Caco-2 (cell line): Measurements from ENCODE around the gene NOTO. TPM values are rescaled to one million over a fixed set of nuclear protein-coding genes. Genes with fewer than 3 reads are reported as not detected.

ENCODE experiments used
- BruUV-seq: library from RNA; stranded (reverse); fragments of 400-500 nt; replicated peaks from 2 replicates; lab custom pipeline; 2021; lab: Mats Ljungman, UMichigan
- CTCF ChIA-PET: fragments of 300-600 bp; sonication (Branson Sonifier 250); formaldehyde crosslinking; loops from one replicate; lab custom pipeline; 2022; ENCODE audit warnings: antibody characterized with exemption; lab: Charles Lee
- POLR2A ChIA-PET: fragments of 300-600 bp; sonication (Branson Sonifier 250); formaldehyde crosslinking; loops from one replicate; lab custom pipeline; 2022; ENCODE audit warnings: antibody characterized with exemption; lab: Charles Lee
- DNase-seq, 2 experiments: peaks; one replicate each; pipeline versions ENCODE4 v3.0.0 to v3.0.0-alpha.2; 2020 to 2022
- H3K27me3 ChIP-seq: replicated peaks from 2 replicates; pipeline ENCODE4 v1.6.0; 2011; ENCODE audit warnings: low read length; ENCODE audit not compliant: control insufficient read depth, insufficient read depth
- H3K36me3 ChIP-seq: 2 replicates; pipeline ENCODE4 v1.5.1; 2011; ENCODE audit warnings: low read length; ENCODE audit not compliant: control insufficient read depth, insufficient read depth
- H3K4me1 ChIP-seq: fragments of 250-450 bp; sonication (Bioruptor Pico); 2 replicates; pipeline ENCODE4 v1.5.1; 2020; ENCODE audit warnings: mild to moderate bottlenecking
- H3K4me3 ChIP-seq: 2 replicates; pipeline ENCODE4 v1.5.1; 2011; ENCODE audit warnings: low read depth, mild to moderate bottlenecking, control low read depth, low read length
- H3K9me3 ChIP-seq: fragments of 250-450 bp; sonication (Bioruptor Pico); 2 replicates; pipeline ENCODE4 v1.5.1; 2020; ENCODE audit warnings: mild to moderate bottlenecking, moderate library complexity
- H3K27ac Mint-ChIP-seq: one replicate; pipeline ENCODE4 v1.8.0; 2022; ENCODE audit warnings: mixed read lengths; ENCODE audit not compliant: unreplicated experiment
- H3K27me3 Mint-ChIP-seq: one replicate; pipeline ENCODE4 v1.8.0; 2022; ENCODE audit warnings: mixed read lengths; ENCODE audit not compliant: insufficient read depth, unreplicated experiment
- H3K36me3 Mint-ChIP-seq: one replicate; pipeline ENCODE4 v1.8.0; 2022; ENCODE audit warnings: mild to moderate bottlenecking, mixed read lengths; ENCODE audit not compliant: insufficient read depth, unreplicated experiment
- H3K4me1 Mint-ChIP-seq: one replicate; pipeline ENCODE4 v1.8.0; 2022; ENCODE audit warnings: low read depth, mixed read lengths; ENCODE audit not compliant: unreplicated experiment
- H3K4me3 Mint-ChIP-seq: one replicate; pipeline ENCODE4 v1.8.0; 2022; ENCODE audit warnings: mild to moderate bottlenecking, moderate library complexity, mixed read lengths; ENCODE audit not compliant: unreplicated experiment
- H3K9me3 Mint-ChIP-seq: one replicate; pipeline ENCODE4 v1.8.0; 2022; ENCODE audit warnings: mixed read lengths; ENCODE audit not compliant: unreplicated experiment
- CTCF ChIP-seq, 2 experiments: fragments of 200-600 bp in 1 of 2; IDR thresholded peaks; 1 replicate in 1 of 2; 2 replicates in 1 of 2; pipeline versions ENCODE4 v1.5.1 to v1.8.0; 2011 to 2022; ENCODE audit warnings: antibody characterized with exemption in 1 of 2, control low read depth in 1 of 2, inconsistent platforms in 1 of 2, low read depth in 1 of 2, low read length in 1 of 2, mild to moderate bottlenecking in 1 of 2, moderate library complexity in 1 of 2; ENCODE audit not compliant: insufficient read depth in 1 of 2, severe bottlenecking in 1 of 2, unreplicated experiment in 1 of 2
- intact Hi-C: fragments of 100-400 bp; cut with micrococcal nuclease; formaldehyde crosslinking; loops from one replicate; pipeline ENCODE4 v1.10.0; 2022; ENCODE audit not compliant: unreplicated experiment
- total RNA-seq: library from RNA; stranded (reverse); gene quantifications from 2 replicates; pipeline ENCODE4 v1.2.3, GENCODE V29; 2022

The NOTO gene
- total RNA-seq, 1 experiment from 2014 or later, result not detected

DNA sequence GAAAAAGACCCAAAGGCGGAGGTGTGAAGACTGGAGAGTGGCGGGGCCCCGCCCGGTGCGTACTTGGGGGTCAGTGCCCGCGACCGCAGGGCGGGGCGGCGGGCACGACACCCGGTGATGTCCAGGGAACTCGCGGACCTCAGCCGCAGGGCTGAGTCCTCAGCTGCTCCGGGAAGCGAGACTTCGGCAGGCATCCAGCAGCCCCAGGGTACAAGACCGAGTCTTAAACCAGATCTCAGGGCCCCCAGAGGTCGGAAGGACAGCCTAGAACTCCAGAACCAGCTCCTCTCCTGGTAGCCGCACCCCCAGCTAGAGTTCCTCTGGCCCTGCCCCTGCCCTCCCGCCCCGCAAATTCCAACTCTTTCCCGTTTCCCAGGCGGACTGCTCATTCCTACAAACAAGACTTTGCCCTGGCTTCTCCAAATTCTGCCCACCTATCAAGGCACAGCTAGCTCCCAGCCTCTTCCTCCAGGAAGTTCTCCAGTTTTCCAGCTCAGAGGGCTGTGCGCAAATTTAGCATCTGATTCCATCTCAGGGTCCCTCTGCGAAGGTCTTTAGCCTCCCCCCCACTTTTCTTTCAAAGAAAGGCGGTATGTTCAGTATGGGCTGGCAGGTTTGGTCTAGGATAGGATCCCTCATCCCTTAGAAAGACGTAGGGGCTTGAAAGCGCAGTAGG, 26.0 kb upstream of the NOTO start:
- BruUV-seq, result no TSS peak
- Mint-ChIP-seq H3K36me3 (peaks cover 12% of the 10 kb centered on the region), H3K27me3 (peaks cover 6% of the 10 kb centered on the region), H3K27ac (peak overlapping the region; percentile 87), H3K4me3 (peak overlapping the region; percentile 94), H3K4me1 (peaks cover 10% of the 10 kb centered on the region), H3K9me3 (no peaks in the 10 kb centered on the region)
- peak; percentile 28 to 68 for DNase-seq
- ChIA-PET POLR2A (interaction anchor here (1.3 to 1.4 kb wide), 2 partner anchors 15 to 36 kb away, joined by 4 to 16 read pairs; no protein-coding TSS in a partner anchor), CTCF (interaction anchor here (0.6 to 4.0 kb wide), 26 partner anchors 8 to 314 kb away, joined by 3 to 105 read pairs (median 6); partner anchors contain the start of genes CCT7, EMX1, PRADC1 and RAB11FIP5)
- H3K27me3 ChIP-seq, result no peaks in the 10 kb centered on the region
- H3K9me3 ChIP-seq, result no peaks in the 10 kb centered on the region
- H3K4me1 ChIP-seq, result peaks cover 28% of the 10 kb centered on the region
- no peaks in the 10 kb centered on the region for H3K36me3 ChIP-seq
- intact Hi-C loops, result loop anchor here (2.0 to 5.0 kb wide), 3 partner anchors 104 to 284 kb away; partner anchors contain the start of gene SFXN5
- peak overlapping the region; percentile 76 for H3K4me3 ChIP-seq
- no peak for TF ChIP-seq CTCF (IDR thresholded peaks at IDR 0.05; ENCODE audit: insufficient read depth in 1 of 2, low read depth in 1 of 2, low read length in 1 of 2, severe bottlenecking in 1 of 2, unreplicated experiment in 1 of 2)

DNA sequence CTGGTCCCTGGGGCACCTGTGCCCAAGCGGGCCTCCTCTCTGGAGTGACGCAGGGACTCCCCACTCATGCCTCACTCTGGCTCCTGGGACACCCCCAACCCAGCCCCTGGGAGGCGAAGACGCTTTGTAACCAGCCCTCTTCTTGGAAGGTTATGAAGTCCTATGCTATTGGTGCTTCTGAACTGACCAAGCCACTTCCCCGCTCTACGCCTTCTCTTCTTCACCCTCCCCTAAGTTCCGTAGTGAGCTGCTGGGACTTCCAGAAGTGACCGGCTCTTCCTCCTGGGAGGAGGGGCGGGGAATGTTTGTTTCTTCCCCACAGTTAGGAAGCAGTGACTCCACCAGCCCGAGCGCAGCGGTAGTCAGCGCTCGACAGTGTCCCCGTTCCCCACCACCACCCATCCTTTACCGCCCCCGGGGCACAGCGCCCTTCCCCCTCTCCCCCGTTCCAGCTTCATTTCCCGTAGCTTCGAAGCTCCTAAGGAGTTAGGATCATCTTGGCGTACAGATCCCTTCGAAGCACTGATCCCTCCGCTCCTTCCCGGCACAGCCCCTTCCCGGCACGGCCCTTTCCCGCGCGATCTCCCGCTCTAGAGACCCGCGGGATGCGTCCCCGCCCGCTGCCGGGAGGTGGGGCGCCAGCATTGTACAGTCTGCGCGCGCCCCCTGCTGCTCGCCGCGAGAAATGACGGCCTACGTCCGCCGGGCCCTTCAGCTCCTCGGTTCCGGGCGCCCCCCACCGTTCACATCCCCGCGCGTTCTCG, 25.3 kb upstream of the NOTO start:
- H3K4me1 Mint-ChIP-seq, result peaks cover 10% of the 10 kb centered on the region
- Histone ChIP-seq H3K9me3 (no peaks in the 10 kb centered on the region), H3K4me1 (peaks cover 28% of the 10 kb centered on the region), H3K27me3 (no peaks in the 10 kb centered on the region), H3K4me3 (peak overlapping the region; percentile 76), H3K36me3 (no peaks in the 10 kb centered on the region)
- peak; percentile 90 to 96 for DNase-seq
- TF ChIP-seq CTCF (IDR thresholded peaks at IDR 0.05; ENCODE audit: insufficient read depth in 1 of 2, low read depth in 1 of 2, low read length in 1 of 2, severe bottlenecking in 1 of 2, unreplicated experiment in 1 of 2), result peak; percentile 99
- intact Hi-C loops, result loop anchor here (1.0 to 5.0 kb wide), 6 partner anchors 14 to 284 kb away; partner anchors contain the start of gene SFXN5
- peaks cover 6% of the 10 kb centered on the region for H3K27me3 Mint-ChIP-seq
- no TSS peak for BruUV-seq
- H3K27ac Mint-ChIP-seq, result peak overlapping the region; percentile 87
- POLR2A ChIA-PET, result interaction anchor here (0.6 to 1.4 kb wide), 3 partner anchors 15 to 60 kb away, joined by 4 to 16 read pairs (median 10); no protein-coding TSS in a partner anchor
- CTCF ChIA-PET, result interaction anchor here (0.5 to 4.0 kb wide), 42 partner anchors 9 to 1386 kb away, joined by 3 to 105 read pairs (median 4); partner anchors contain the start of genes CCT7, EMX1, NOTO and PRADC1
- peaks cover 12% of the 10 kb centered on the region for H3K36me3 Mint-ChIP-seq
- no peaks in the 10 kb centered on the region for H3K9me3 Mint-ChIP-seq
- peak overlapping the region; percentile 94 for H3K4me3 Mint-ChIP-seq
